G401.6 (cell line): ENCODE results near the gene INPP5A.

ENCODE experiments used
- FAIRE-seq: peaks from 2 replicates; lab custom pipeline; 2012; peaks lifted over from hg19 to GRCh38; lab: Jason Lieb, UNC

The INPP5A gene

DNA sequence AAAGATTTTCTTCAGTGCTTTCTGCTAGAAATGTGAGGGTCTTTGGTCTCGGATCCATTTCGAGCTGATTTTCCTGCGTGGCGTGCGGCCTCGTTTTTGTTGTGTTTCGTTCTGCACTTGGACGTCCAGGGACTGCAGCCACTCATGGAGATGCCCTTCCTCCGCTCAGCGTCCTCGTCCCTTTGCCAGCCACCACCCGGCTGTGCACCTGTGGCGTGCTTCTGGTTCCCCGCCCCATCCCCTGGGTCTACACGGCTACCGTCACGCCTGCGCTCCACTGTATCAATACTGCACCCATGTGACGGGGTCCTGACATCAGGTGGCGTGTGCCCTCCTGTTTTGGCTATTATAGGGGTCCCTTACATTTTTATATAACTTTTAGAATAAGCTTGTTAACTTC, 291.1 kb downstream of the INPP5A start:
- FAIRE-seq, result no peak

DNA sequence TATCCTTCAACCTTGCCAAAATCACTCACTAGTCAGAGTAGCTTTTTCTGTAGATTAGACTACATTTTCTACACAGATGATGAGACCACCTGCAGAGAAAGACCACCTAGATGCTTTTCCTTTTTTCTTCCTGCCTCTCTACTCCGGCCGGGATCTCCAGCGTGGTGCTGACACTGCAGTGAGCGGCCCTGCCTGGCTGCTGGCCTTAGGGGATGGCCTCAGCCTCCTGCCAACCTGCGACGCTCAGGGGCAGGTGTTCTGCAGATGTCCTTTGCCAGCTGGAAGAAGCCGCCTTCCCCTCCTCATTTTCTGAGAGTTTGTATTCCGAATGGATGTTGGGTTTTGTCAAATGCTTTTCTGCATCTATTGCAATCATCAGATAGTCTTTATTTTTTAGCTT, 291.8 kb downstream of the INPP5A start:
- FAIRE-seq, result no peak

DNA sequence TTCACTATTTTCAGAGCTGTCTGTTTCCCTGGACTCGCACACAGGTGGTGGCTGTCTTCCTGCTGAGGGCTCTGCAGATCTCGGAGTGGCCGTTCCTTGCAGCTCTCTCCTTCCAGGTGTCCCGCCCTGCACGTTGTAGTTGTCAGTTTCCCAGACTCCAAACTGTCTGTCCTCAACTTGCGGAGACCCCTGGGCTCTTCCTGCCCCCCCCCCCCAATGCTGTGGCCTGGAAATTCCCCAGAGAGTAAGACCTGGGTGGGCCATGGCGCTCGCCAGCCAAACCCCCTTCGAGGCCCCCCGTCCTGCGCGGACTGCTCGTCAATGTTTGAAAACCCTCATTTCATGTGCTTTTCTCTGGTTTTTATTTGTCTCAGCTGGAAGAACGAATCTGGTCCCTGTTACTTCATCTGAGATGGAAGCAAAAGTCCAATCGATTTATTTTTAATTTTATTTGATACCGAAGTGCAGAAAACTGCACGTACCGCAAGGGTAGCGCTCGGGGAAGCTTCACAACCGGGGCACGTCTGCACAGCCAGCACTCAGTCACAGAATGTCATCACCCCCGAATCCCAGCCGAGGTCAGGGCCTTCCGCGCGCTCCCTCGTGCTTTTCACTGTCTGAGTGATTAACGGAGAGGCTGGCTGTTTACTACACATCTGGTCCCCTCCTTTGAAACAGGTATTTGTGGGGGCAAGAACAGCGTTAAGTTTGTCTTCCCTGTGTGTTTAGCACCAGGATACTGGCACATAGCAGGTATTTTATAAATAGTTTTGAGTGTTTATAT, 294.8 kb downstream of the INPP5A start:
- no peak for FAIRE-seq
